Esophagus (tissue), 2 donors: ENCODE results near the gene TFPT. TPM values are rescaled to one million over a fixed set of nuclear protein-coding genes. Genes with fewer than 3 reads are reported as not detected.
"Not testable (repeated sequence)": the region's sequence is repeated elsewhere in the genome, so short reads cannot be mapped to it uniquely, and the experiment has no call there.

Source experiments
- H3K27ac ChIP-seq, 2 donors: one replicate each; pipeline ENCODE4 v1.5.1; 2013; ENCODE audit warnings: low read depth in 2 of 2, mild to moderate bottlenecking in 2 of 2, inconsistent platforms in 1 of 2, low read length in 1 of 2, moderate library complexity in 1 of 2
- H3K27me3 ChIP-seq, 2 donors: one replicate each; pipeline ENCODE4 v1.6.1; 2013; ENCODE audit warnings: low read length in 2 of 2, control low read depth in 1 of 2, mild to moderate bottlenecking in 1 of 2; ENCODE audit not compliant: insufficient read depth in 2 of 2, control insufficient read depth in 1 of 2
- H3K36me3 ChIP-seq, 2 donors: one replicate each; pipeline ENCODE4 v1.6.1; 2013; ENCODE audit warnings: low read length in 1 of 2; ENCODE audit not compliant: control insufficient read depth in 2 of 2, insufficient read depth in 2 of 2
- H3K4me1 ChIP-seq, 2 donors: one replicate each; pipeline ENCODE4 v1.6.1; 2013; ENCODE audit warnings: low read length in 1 of 2; ENCODE audit not compliant: control insufficient read depth in 2 of 2, insufficient read depth in 2 of 2
- H3K4me3 ChIP-seq, 2 donors: one replicate each; pipeline ENCODE4 v1.5.1; 2013; ENCODE audit warnings: low read length in 2 of 2, mild to moderate bottlenecking in 2 of 2, low read depth in 1 of 2, moderate library complexity in 1 of 2
- H3K9me3 ChIP-seq, 2 donors: one replicate each; pipeline ENCODE4 v1.6.1; 2013; ENCODE audit warnings: mild to moderate bottlenecking in 2 of 2, low read depth in 1 of 2, low read length in 1 of 2, moderate library complexity in 1 of 2; ENCODE audit not compliant: control insufficient read depth in 2 of 2, insufficient read depth in 1 of 2
- WGBS, 2 donors: extraction: QIAGEN DNeasy Blood & Tissue Kit; methylation state at CpG; one replicate each; pipeline ENCODE4 v1.1.7; 2013; 5-methylcytosine and 5-hydroxymethylcytosine counted together
- polyA plus RNA-seq, 2 donors: library from polyadenylated mRNA; stranded (reverse); fragments of 200-250 nt; gene quantifications; one replicate each; pipeline ENCODE4 v1.2.3, GENCODE V29; 2013
- donor health status: healthy with polysubstance abuse.
- donor health status: Bipolar disorder and iron deficiency.

The TFPT gene
- polyA plus RNA-seq, 2 donors: 11.8 to 13.2 TPM

- no peak overlapping the region for H3K27ac ChIP-seq
- H3K27me3 ChIP-seq: no peaks in the 10 kb centered on the region
- H3K4me3 ChIP-seq: no peak overlapping the region
- peaks cover 4 to 39% of the 10 kb centered on the region in 2 donors for H3K36me3 ChIP-seq
- no peaks in the 10 kb centered on the region for H3K9me3 ChIP-seq
- no peaks in the 10 kb centered on the region for H3K4me1 ChIP-seq
- 80 to 85% methylated on average over 11 of the region's 11 CpGs for WGBS, 2 donors
Observed at GRCh38 chr19:54104998-54105715, 10.3 kb downstream of the TFPT start.

GRCh38 chr19:54102421-54103169 lies 12.9 kb downstream of the TFPT start, which contains the start of gene NDUFA3:
TSS of gene NDUFA3 (plus strand) at chr19:54102855. CDS start at chr19:54102879, 24 bp downstream.
- peak within 1 kb of the TSS; percentile 91 to 94 for H3K4me3 ChIP-seq
- 2 to 3% methylated on average over 53 to 54 of the region's 54 CpGs for WGBS, 2 donors

GRCh38 chr19:54100561-54100960 lies 14.9 kb downstream of the TFPT start, which contains the start of gene OSCAR:
TSS of gene OSCAR (minus strand) at chr19:54100803. CDS start at chr19:54100792, 11 bp downstream.
- H3K27ac ChIP-seq: no peak within 1 kb of the TSS
- H3K36me3 ChIP-seq: peaks cover 0 to 2% of the 10 kb centered on the region in 2 donors
- no peak within 1 kb of the TSS for H3K4me3 ChIP-seq
- H3K9me3 ChIP-seq: no peaks in the 10 kb centered on the region
- peaks cover 0 to 5% of the 10 kb centered on the region in 2 donors for H3K4me1 ChIP-seq
- WGBS, 2 donors: 58 to 59% methylated on average over 5 of the region's 5 CpGs
- H3K27me3 ChIP-seq: no peaks in the 10 kb centered on the region

More at GRCh38 chr19:54102421-54103169, 12.9 kb downstream of the TFPT start, which contains the start of gene NDUFA3:
- Histone ChIP-seq H3K27ac (peak within 1 kb of the TSS in 1 of 2 donors; percentile 87), H3K27me3 (no peaks in the 10 kb centered on the region), H3K36me3 (peaks cover 4 to 16% of the 10 kb centered on the region in 2 donors), H3K4me1 (no peaks in the 10 kb centered on the region), H3K9me3 (no peaks in the 10 kb centered on the region)

GRCh38 chr19:54099903-54100255 lies 15.6 kb downstream of the TFPT start:
- not testable (repeated sequence) for H3K36me3 ChIP-seq, H3K4me1 ChIP-seq, H3K27me3 ChIP-seq, H3K9me3 ChIP-seq, H3K27ac ChIP-seq, H3K4me3 ChIP-seq
- WGBS, 2 donors: 75 to 79% methylated on average over 9 of the region's 9 CpGs

- WGBS, 2 donors: 87 to 90% methylated on average over 11 to 12 of the region's 12 CpGs
- H3K27me3 ChIP-seq: no peaks in the 10 kb centered on the region
- peaks cover 0 to 6% of the 10 kb centered on the region in 2 donors for H3K4me1 ChIP-seq
- H3K9me3 ChIP-seq: no peaks in the 10 kb centered on the region
- no peak overlapping the region for H3K4me3 ChIP-seq
- H3K36me3 ChIP-seq: no peaks in the 10 kb centered on the region
- no peak overlapping the region for H3K27ac ChIP-seq
Observed at GRCh38 chr19:54099190-54099902, 16.1 kb downstream of the TFPT start.

GRCh38 chr19:54096617-54097106 lies 18.8 kb downstream of the TFPT start:
- no peaks in the 10 kb centered on the region for H3K9me3 ChIP-seq
- 11% methylated on average over 14 of the region's 14 CpGs for WGBS, 2 donors
- H3K27ac ChIP-seq: peak overlapping the region in 1 of 2 donors; percentile 47
- peak overlapping the region; percentile 35 to 41 for H3K4me3 ChIP-seq
- H3K4me1 ChIP-seq: peaks cover 0 to 6% of the 10 kb centered on the region in 2 donors
- no peaks in the 10 kb centered on the region for H3K27me3 ChIP-seq
- no peaks in the 10 kb centered on the region for H3K36me3 ChIP-seq

GRCh38 chr19:54095859-54096616 lies 19.4 kb downstream of the TFPT start:
- not testable (repeated sequence) for H3K4me1 ChIP-seq, H3K9me3 ChIP-seq, H3K27ac ChIP-seq, H3K27me3 ChIP-seq, H3K36me3 ChIP-seq
- 0 to 1% methylated on average over 18 to 46 of the region's 46 CpGs for WGBS, 2 donors
- peak overlapping the region; percentile 41 to 46 for H3K4me3 ChIP-seq

- WGBS, 2 donors: 73 to 74% methylated on average over 22 of the region's 22 CpGs
- no peaks in the 10 kb centered on the region for H3K27me3 ChIP-seq
- H3K36me3 ChIP-seq: no peaks in the 10 kb centered on the region
- H3K9me3 ChIP-seq: no peaks in the 10 kb centered on the region
- H3K27ac ChIP-seq: no peak overlapping the region
- H3K4me3 ChIP-seq: peak overlapping the region; percentile 27 to 46
- peaks cover 0 to 6% of the 10 kb centered on the region in 2 donors for H3K4me1 ChIP-seq
Observed at GRCh38 chr19:54095136-54095858, 20.2 kb downstream of the TFPT start.
